Loucy (cell line): ENCODE data around the gene VAV2.

Experiments
- H2AFZ ChIP-seq: fragments of 200-600 bp; sonication (generic); 2 replicates; pipeline ENCODE4 v1.6.0; 2016; ENCODE audit warnings: antibody characterized with exemption, mild to moderate bottlenecking, low read length, moderate library complexity
- H3F3A ChIP-seq: fragments of 200-600 bp; 2 replicates; pipeline ENCODE4 v1.6.0; 2016; ENCODE audit warnings: antibody characterized with exemption, low read depth, mild to moderate bottlenecking
- H3K27me3 ChIP-seq: fragments of 200-600 bp; sonication (generic); 2 replicates; pipeline ENCODE4 v1.6.1; 2014; ENCODE audit warnings: low read length, mild to moderate bottlenecking; ENCODE audit not compliant: insufficient read depth, poor library complexity, severe bottlenecking
- H3K36me3 ChIP-seq: fragments of 200-600 bp; sonication (generic); 2 replicates; pipeline ENCODE4 v1.6.1; 2016; ENCODE audit warnings: low read length; ENCODE audit not compliant: insufficient read depth
- H3K4me1 ChIP-seq: fragments of 200-600 bp; sonication (generic); 2 replicates; pipeline ENCODE4 v1.5.1; 2014; ENCODE audit warnings: low read length, mild to moderate bottlenecking; ENCODE audit not compliant: insufficient read depth, poor library complexity, severe bottlenecking
- H3K4me2 ChIP-seq: fragments of 200-600 bp; sonication (generic); 2 replicates; pipeline ENCODE4 v1.6.0; 2014; ENCODE audit warnings: antibody characterized with exemption, low read length, low read depth, mild to moderate bottlenecking; ENCODE audit not compliant: poor library complexity, severe bottlenecking
- H3K4me3 ChIP-seq: fragments of 200-600 bp; sonication (generic); 2 replicates; pipeline ENCODE4 v1.5.1; 2014; ENCODE audit warnings: low read length, mild to moderate bottlenecking, mixed read lengths; ENCODE audit not compliant: poor library complexity, severe bottlenecking
- H3K79me2 ChIP-seq: fragments of 200-600 bp; sonication (generic); 2 replicates; pipeline ENCODE4 v1.6.1; 2014; ENCODE audit warnings: low read length; ENCODE audit not compliant: insufficient read depth
- H3K9ac ChIP-seq: fragments of 200-600 bp; sonication (generic); 2 replicates; pipeline ENCODE4 v1.6.0; 2014; ENCODE audit warnings: mild to moderate bottlenecking, low read depth, low read length, moderate library complexity; ENCODE audit not compliant: poor library complexity, severe bottlenecking
- H3K9me2 ChIP-seq: fragments of 200-600 bp; sonication (generic); replicated peaks from 2 replicates; pipeline ENCODE4 v1.6.1; 2016; ENCODE audit warnings: low read depth, low read length, mixed read lengths
- H3K9me3 ChIP-seq: fragments of 200-600 bp; sonication (generic); 2 replicates; pipeline ENCODE4 v1.6.1; 2014; ENCODE audit warnings: mild to moderate bottlenecking, antibody characterized with exemption, low read length, low read depth; ENCODE audit not compliant: insufficient read depth
- H4K20me1 ChIP-seq: fragments of 200-600 bp; sonication (generic); 2 replicates; pipeline ENCODE4 v1.6.0; 2014; ENCODE audit warnings: antibody characterized with exemption, low read length, mild to moderate bottlenecking; ENCODE audit not compliant: insufficient read depth, poor library complexity, severe bottlenecking
- EZH2phosphoT487 ChIP-seq: fragments of 200-600 bp; IDR thresholded peaks from 2 replicates; pipeline ENCODE4 v1.6.1; 2018; ENCODE audit warnings: antibody characterized with exemption, mild to moderate bottlenecking, moderate library complexity, borderline replicate concordance
- TF ChIP-seq, protein P1 (sequence below): fragments of 200-600 bp; sonication (generic); conservative IDR thresholded peaks from 2 replicates; pipeline ENCODE4 v1.5.1; 2014; ENCODE audit warnings: mild to moderate bottlenecking, antibody characterized with exemption, low read length

Gene VAV2

DNA sequence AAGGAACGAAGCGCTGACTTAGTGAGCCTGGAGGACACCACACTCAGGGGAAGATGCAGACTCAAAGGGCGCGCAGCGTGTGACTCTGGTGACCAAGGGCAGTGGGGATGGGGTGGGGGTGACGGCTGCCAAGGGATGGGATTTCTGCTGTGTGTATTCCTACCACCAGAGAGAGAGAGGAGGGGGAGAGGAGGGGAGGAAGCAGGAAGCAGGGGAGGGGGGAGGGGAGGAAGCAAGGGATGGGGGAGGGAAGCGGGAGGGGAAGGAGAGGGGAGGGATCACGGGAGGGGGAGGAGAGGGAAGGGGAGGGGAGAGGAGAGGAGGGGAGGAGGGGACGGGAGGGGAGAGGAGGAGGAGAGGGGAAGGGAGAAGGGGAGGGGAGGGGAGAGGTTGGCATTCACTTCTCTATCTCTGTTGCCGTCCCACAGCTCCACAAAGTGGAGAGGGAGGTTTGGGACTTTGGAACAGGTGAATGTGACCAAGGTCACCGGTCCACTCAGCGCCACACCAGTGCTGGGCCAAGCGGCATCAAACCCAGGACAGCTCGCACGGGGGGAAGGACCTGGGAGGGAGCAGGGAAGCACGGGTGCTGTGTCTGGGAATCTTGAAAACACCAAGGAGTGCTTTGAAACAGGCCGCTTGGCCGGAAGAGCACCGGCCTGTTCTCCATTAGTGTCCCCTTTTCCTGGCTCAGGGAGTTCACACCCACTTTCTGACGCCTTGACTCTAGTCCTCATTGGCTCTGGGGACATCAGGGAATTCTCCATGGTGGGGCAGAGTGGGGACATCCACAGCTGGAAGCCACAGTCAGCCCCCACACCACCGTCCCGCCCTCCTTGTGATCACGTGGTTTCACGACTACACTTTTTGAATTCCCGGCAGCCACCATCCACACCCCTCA lies 77.4 kb downstream of the VAV2 start:
- H3K9ac ChIP-seq: no peak overlapping the region
- H3K79me2 ChIP-seq: 0 out of 2 replicates have a peak, but pooled peaks cover 4% of the 10 kb centered on the region
- H4K20me1 ChIP-seq: no peaks in the 10 kb centered on the region

DNA sequence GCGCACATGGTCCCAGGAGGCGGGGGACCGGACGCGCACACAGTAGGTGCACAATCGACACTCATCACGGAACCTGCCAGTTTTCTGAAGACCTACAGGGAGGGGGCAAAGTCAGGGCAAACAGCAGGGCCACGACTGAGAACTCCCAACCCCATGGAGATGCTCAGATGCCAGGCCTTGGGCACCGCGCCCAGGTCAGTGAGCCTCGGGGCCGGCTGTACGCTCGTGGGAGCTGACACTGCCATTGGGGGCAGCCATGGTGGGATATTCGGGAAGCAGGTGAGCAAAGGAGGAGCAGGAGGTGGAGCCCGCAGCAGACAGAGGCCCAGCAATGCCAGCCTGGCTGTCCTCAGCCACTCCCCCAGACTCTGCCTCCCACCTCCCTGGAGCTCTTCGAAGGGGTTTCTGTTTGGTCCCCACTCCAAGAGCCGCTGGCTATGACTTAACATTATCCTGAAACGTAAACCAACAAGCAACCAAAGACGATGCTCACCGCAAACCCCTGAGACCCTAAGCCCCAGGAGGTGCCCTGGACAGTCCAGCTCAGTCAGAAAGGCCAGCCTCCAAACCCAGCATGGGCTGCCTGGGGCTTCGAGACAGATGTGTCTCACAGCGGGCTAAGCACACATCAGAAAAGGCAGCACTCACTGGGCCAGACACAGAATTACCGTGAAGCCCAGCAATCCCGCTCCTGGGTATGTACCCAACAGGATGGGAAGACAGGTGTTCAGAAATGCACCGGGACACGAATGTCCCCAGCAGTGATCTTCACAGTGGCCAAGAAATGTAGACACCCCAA lies 78.4 kb downstream of the VAV2 start:
- Histone ChIP-seq H3K36me3 (no peaks in the 10 kb centered on the region), H3K4me1 (no peaks in the 10 kb centered on the region), H3K27me3 (no peaks in the 10 kb centered on the region), H3K9ac (no peak overlapping the region), H3K9me2 (no peaks in the 10 kb centered on the region), H4K20me1 (no peaks in the 10 kb centered on the region), H3K9me3 (no peaks in the 10 kb centered on the region), H3K79me2 (0 out of 2 replicates have a peak, but pooled peaks cover 4% of the 10 kb centered on the region), H3F3A (no peaks in the 10 kb centered on the region), H3K4me3 (no peak overlapping the region), H2AFZ (no peak overlapping the region), H3K4me2 (no peak overlapping the region)
- no peak for TF ChIP-seq EZH2phosphoT487
- TF ChIP-seq, protein P1, sequence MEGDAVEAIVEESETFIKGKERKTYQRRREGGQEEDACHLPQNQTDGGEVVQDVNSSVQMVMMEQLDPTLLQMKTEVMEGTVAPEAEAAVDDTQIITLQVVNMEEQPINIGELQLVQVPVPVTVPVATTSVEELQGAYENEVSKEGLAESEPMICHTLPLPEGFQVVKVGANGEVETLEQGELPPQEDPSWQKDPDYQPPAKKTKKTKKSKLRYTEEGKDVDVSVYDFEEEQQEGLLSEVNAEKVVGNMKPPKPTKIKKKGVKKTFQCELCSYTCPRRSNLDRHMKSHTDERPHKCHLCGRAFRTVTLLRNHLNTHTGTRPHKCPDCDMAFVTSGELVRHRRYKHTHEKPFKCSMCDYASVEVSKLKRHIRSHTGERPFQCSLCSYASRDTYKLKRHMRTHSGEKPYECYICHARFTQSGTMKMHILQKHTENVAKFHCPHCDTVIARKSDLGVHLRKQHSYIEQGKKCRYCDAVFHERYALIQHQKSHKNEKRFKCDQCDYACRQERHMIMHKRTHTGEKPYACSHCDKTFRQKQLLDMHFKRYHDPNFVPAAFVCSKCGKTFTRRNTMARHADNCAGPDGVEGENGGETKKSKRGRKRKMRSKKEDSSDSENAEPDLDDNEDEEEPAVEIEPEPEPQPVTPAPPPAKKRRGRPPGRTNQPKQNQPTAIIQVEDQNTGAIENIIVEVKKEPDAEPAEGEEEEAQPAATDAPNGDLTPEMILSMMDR: no peak

More for the DNA sequence above, 77.4 kb downstream of the VAV2 start:
- no peaks in the 10 kb centered on the region for H3K27me3 ChIP-seq
- H3K36me3 ChIP-seq: no peaks in the 10 kb centered on the region
- no peaks in the 10 kb centered on the region for H3K9me3 ChIP-seq
- H3K4me3 ChIP-seq: no peak overlapping the region
- H3K4me1 ChIP-seq: no peaks in the 10 kb centered on the region
- H3K4me2 ChIP-seq: no peak overlapping the region
- TF ChIP-seq EZH2phosphoT487: no peak
- TF ChIP-seq, protein P1: no peak
- H3F3A ChIP-seq: no peaks in the 10 kb centered on the region
- no peaks in the 10 kb centered on the region for H3K9me2 ChIP-seq
- no peak overlapping the region for H2AFZ ChIP-seq

DNA sequence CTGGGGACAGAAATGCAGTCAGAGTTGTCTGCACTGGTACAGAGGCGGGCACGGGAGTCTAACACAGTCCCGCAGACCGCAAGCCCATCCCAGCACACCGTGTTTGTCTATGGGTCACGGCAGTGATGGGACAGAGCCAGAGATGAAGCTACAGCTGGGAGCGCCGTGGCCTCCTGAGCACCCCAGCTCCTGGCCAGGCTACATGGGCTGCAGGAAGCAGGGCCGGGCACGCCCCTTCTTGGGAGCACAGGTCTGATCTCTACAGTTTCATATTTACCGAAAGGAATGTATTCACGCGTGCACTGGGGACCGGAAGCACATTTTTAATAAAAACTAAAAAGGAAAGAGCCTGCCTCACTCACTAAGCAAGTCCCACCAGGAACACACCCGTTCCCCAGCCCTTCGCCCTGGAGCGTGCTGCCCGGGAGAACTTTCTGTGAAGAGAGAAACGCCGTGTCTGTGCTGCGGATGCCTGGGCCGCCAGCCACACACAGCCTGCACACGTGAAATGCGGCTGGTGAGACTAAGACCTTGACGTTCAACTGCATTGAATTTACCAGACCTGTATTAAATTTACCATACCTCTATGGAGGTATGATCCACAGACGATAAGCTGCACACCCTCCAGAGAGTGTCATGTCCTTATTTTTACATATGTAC lies 81.1 kb downstream of the VAV2 start:
- Histone ChIP-seq H3K27me3 (no peaks in the 10 kb centered on the region), H2AFZ (no peak overlapping the region), H3K4me2 (no peak overlapping the region), H3K4me1 (no peaks in the 10 kb centered on the region), H4K20me1 (no peaks in the 10 kb centered on the region), H3K79me2 (peaks cover 10% of the 10 kb centered on the region; the same call in 1 of the 2 replicates), H3K4me3 (no peak overlapping the region), H3K9me2 (no peaks in the 10 kb centered on the region), H3K9ac (no peak overlapping the region), H3F3A (no peaks in the 10 kb centered on the region), H3K36me3 (no peaks in the 10 kb centered on the region), H3K9me3 (no peaks in the 10 kb centered on the region)
- TF ChIP-seq, protein P1: no peak
- no peak for TF ChIP-seq EZH2phosphoT487
